GM13976 (cell line): ENCODE data around the gene RNASE7.

Experiments
- DNase-seq: peaks from one replicate; pipeline ENCODE4 v3.0.0; 2012; ENCODE audit warnings: low spot score
- CTCF ChIP-seq: IDR thresholded peaks from 2 replicates; pipeline ENCODE4 v1.5.1; 2012; ENCODE audit warnings: borderline replicate concordance, mild to moderate bottlenecking; ENCODE audit not compliant: insufficient read depth; ENCODE audit errors: extremely low read depth, missing control alignments, control extremely low read depth
- in situ Hi-C: fragments of 300-500 bp; cut with MboI; formaldehyde crosslinking; loops from one replicate; pipeline ENCODE4 v1.12.0; 2022; ENCODE audit warnings: low sequenced_read_pairs, mixed read lengths, inconsistent platforms; ENCODE audit not compliant: unreplicated experiment

The RNASE7 gene

GRCh38 chr14:21042918-21043317 lies 756 bp downstream of the RNASE7 start:
- in situ Hi-C loops: no loop called here
- no peak for TF ChIP-seq CTCF
- DNase-seq: no peak

GRCh38 chr14:21043387-21043973 lies 1.3 kb downstream of the RNASE7 start:
- DNase-seq: no peak
- in situ Hi-C loops: no loop called here
- no peak for TF ChIP-seq CTCF

- no peak for TF ChIP-seq CTCF
- no peak for DNase-seq
- in situ Hi-C loops: no loop called here
Observed at GRCh38 chr14:21043974-21044618, 1.9 kb downstream of the RNASE7 start.

- no peak for DNase-seq
- in situ Hi-C loops: no loop called here
- TF ChIP-seq CTCF: no peak
Observed at GRCh38 chr14:21047378-21047781, 5.2 kb downstream of the RNASE7 start.

GRCh38 chr14:21048638-21049037 lies 6.5 kb downstream of the RNASE7 start:
- in situ Hi-C loops: no loop called here
- DNase-seq: no peak
- TF ChIP-seq CTCF: no peak

- in situ Hi-C loops: no loop called here
- no peak for DNase-seq
- no peak for TF ChIP-seq CTCF
Observed at GRCh38 chr14:21049271-21049673, 7.1 kb downstream of the RNASE7 start.
